GM21381 (cell line): ENCODE results near the gene NDUFC2.
"Not testable (repeated sequence)": the region's sequence is repeated elsewhere in the genome, so short reads cannot be mapped to it uniquely, and the experiment has no call there.

Source experiments
- ATAC-seq: cut with Tn5 transposase; IDR thresholded peaks from one replicate; pipeline ENCODE4 v1.9.1; 2021; ENCODE audit warnings: mild to moderate bottlenecking, moderate library complexity; ENCODE audit not compliant: unreplicated experiment

NDUFC2 gene

GRCh38 chr11:78080084-78080817 is 589 bp upstream of the NDUFC2 start:
- ATAC-seq, result no peak

DNA sequence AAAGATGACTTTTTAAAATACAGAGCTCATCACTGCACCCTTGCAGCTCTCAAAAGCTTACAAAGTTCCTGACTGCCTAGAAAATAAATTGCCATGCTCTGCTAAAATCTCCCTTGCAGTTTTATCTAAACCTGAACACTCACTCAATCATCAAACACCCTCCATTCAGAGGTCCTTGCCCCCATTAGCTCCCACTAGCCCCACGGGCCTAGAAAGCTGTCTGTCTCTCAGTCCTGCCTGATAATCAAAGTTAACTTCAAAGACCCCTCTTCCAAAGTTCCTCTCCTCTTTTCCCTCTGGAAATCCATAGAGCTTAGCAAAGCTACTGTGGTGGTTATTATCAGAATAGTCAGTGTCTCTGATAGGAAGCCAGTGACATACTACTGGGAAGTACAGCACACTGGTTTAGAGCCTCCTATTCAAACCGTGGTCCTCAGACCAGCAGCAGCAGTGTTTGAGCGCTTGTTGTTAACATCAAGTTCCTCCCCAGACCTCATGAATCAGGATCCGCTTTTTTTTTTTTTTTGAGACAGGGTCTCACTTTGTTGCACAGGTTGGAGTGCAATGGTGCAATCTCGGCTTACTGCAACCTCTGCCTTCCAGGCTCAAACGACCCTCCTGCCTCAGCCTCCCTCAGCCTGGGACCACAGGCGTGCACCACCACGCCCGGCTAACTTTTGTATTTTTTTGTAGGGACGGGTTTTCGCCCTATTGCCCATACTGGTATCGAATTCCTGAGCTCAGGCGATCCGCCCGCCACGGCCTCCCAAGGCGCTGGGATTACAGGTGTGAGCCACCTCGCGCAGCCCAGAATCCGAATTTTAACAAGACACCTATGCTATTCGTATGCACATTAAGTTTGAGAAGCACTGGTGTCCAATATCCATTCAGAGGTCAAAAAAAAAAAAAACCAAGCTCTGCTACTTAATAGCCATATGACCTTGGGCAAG is 1.2 kb downstream of the NDUFC2 start:
- ATAC-seq, result no peak

GRCh38 chr11:78077592-78077991 is 2.1 kb downstream of the NDUFC2 start:
- ATAC-seq, result not testable (repeated sequence)

DNA sequence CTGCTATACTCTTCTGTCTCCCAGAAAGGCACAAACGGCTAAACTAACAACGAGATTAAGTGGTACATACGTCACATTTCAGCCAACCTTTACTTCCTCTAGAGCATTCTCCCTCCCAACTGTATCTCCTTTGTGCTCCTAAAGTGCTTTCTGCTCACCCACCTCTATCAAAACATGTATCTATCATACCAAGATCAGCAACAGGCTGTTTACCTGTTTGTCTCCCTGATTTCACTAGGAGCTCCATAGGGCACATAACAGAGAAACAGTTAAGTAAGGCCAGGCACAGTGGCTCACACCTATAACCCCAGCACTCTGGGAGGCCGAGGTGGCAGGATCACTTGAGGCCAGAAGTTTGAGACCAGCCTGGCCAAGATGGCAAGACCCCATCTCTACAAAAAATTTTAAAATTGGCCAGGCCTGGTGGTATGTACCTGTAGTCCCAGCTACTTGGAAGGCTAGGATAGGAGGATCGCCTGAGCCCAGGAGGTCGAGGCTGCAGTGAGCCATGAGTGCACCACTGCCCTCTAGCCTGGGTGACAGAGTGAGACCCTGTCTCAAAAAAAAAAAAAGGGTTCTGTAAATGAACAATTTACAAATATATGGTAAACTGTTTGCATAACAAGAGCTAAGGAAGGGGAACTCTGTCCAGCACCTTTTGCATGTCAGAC is 2.8 kb downstream of the NDUFC2 start:
- no peak for ATAC-seq

DNA sequence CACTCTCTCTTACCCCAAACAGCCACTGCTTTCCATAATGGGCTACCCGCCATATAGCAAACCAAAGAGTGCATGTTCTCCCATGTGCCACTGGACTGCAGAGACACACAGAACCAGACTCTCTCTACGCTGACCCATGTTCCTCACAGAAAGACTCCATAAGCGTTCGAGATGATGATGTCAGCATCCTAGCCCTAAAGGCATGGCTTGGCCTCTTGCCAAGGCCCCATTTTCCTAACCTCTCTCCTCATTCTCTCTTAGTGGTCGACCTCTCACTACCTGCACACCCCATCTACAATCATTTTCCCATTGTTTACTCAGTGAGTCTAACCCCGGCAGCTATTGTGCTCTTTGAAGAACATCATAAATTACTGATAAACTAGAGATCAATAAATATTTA is 4.9 kb downstream of the NDUFC2 start:
- ATAC-seq, result no peak

DNA sequence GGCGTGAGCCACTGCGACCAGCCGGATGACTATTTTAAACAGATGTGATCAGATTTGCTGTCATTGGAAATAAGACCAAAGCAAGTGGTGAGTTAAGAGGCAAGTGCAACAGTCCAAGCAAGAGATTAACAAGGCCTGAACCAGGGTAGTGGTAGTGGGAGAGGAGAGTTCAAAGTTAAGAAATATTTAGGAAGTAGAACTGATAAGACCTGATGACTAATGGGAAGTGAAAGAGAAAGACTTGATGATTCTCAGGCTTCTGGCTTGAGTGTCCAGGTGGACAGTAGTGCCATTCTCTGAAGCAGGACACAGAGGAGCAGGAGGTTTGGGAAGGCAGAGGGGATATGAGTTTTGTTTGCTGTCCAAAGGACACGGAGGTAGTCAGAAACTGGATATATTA is 7.2 kb downstream of the NDUFC2 start:
- ATAC-seq, result no peak

- ATAC-seq, result no peak
Measured at GRCh38 chr11:78071717-78072116, 7.9 kb downstream of the NDUFC2 start.

GRCh38 chr11:78070621-78071020 is 9.0 kb downstream of the NDUFC2 start:
- ATAC-seq, result no peak

GRCh38 chr11:78069465-78069864 is 10.2 kb downstream of the NDUFC2 start:
- no peak for ATAC-seq

DNA sequence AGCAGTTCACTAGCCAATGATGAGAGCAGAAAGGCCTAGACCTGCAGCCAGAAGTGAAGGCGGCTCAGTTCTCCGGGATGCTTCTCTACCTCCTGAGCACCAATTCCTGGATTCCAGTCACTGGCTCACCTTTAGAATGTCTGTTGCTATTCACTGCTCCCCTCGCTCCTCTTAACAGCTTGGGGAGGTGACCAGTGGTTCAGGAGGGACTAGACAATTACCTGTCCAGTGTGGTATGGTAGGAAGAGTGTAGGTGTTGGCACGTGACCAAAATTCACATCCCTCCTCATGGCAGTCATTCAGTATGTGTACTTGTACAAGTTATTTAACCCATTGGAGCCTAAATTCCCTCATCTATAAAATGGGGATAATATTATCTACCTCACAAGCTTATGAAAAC is 12.0 kb downstream of the NDUFC2 start:
- no peak for ATAC-seq

DNA sequence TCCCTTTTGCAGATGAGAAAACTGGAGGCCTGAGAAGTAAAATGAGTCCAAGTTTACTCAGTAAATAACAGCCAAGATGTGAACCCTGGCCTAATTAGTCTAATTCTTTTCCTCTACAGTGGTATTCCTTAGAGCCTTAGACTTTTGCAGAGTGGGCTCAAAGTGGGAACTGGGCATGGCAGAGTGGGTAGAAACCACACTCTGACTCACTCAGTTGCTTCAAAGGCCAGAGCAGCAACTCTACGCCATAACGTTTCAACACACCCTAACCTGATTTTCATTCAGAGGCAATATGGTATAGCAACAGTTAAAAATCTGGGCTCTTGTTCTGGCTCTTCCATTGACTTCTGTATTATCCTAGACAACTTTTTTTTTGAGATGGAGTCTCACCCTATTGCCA is 13.2 kb downstream of the NDUFC2 start:
- ATAC-seq, result no peak

- no peak for ATAC-seq
Measured at GRCh38 chr11:78065203-78065602, 14.5 kb downstream of the NDUFC2 start.

DNA sequence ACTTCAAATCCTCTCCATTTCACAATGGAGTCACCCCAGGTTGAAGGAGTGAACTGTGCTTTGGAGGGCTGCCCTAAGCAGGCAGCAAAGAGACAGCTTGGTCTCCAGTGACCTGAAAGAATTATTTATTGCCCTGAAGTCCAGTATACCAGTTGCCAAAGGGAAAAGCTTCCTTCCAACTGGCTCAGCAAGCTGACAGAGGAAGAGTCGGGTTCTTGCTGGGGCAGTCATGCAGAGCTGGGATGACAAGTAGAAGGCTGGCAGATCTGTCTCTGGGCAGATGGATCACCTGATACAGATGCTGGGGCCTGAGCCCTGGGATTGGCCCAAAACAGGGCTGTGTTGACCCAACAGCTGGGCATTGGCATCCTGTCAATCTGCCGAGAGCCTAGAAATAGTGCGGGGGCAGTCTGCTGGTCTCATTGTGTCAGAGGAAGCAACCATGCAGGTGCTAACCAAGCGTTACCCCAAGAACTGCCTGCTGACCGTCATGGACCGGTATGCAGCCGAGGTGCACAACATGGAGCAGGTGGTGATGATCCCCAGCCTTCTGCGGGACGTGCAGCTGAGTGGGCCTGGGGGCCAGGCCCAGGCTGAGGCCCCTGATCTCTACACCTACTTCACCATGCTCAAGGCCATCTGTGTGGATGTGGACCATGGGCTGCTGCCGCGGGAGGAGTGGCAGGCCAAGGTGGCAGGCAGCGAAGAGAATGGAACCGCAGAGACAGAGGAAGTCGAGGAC is 16.1 kb downstream of the NDUFC2 start, which contains the start of gene THRSP:
Gene THRSP (plus strand): TSS at position 422 of the 742 bp plus-strand sequence. CDS start 21 bp downstream, at position 443.
- ATAC-seq, result no peak

- no peak for ATAC-seq
Measured at GRCh38 chr11:78062671-78063070, 17.0 kb downstream of the NDUFC2 start.

DNA sequence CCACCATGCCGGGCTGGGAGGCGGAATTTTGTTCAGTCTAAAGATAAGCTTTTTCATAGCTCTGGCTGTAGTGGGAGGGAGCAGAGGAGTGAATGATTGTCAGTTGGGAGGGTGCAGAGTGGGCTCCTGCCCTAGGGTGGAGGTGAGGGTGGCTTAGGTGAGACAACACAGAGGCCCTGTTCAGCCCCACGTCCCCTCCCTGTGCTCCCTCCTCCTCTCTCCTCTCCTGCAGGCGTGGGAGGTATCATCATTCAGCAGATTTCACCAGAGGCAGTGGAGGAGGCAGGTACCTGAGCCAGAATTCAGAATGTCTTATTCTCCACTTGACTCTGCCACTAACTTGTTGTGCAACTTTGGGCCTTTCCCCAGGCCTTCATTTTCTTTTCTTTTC is 17.7 kb downstream of the NDUFC2 start:
- no peak for ATAC-seq

GRCh38 chr11:78061088-78061920 is 18.4 kb downstream of the NDUFC2 start:
- no peak for ATAC-seq

GRCh38 chr11:78060533-78060932 is 19.1 kb downstream of the NDUFC2 start:
- ATAC-seq, result no peak

- ATAC-seq, result not testable (repeated sequence)
Measured at GRCh38 chr11:78059749-78060328, 19.8 kb downstream of the NDUFC2 start.

GRCh38 chr11:78057462-78058055 is 22.1 kb downstream of the NDUFC2 start:
- no peak for ATAC-seq
